ENCODE data around the gene ST7L.

DNA sequence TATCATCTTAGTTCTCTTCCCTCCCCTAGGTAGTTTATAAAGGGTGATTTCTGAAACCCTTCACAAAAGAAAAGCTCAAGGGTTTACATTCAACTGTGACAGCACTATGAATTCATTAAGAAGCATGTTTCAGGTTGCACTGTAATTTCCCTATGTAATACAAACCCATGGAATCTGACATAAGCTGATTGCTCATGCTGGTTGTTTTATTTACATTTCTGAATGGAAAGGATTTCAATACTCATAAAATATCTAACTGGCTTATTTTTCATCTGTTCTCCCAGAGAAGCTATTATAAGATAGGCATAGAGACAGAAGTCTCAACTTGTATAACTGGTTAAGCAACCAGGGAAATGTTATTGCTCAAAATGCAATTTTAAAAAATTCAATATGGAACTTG is 89.6 kb downstream of the ST7L start:
- no peak for TF ChIP-seq EZH2 (IDR thresholded peaks at IDR 0.05; ENCODE audit: low read length, missing control alignments)
- TF ChIP-seq, protein P1, sequence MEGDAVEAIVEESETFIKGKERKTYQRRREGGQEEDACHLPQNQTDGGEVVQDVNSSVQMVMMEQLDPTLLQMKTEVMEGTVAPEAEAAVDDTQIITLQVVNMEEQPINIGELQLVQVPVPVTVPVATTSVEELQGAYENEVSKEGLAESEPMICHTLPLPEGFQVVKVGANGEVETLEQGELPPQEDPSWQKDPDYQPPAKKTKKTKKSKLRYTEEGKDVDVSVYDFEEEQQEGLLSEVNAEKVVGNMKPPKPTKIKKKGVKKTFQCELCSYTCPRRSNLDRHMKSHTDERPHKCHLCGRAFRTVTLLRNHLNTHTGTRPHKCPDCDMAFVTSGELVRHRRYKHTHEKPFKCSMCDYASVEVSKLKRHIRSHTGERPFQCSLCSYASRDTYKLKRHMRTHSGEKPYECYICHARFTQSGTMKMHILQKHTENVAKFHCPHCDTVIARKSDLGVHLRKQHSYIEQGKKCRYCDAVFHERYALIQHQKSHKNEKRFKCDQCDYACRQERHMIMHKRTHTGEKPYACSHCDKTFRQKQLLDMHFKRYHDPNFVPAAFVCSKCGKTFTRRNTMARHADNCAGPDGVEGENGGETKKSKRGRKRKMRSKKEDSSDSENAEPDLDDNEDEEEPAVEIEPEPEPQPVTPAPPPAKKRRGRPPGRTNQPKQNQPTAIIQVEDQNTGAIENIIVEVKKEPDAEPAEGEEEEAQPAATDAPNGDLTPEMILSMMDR (conservative IDR thresholded peaks at IDR 0.05 in 1 of 2, IDR thresholded peaks at IDR 0.05 in 1 of 2; ENCODE audit: low read depth in 1 of 2, low read length in 2 of 2) = no peak

Data from fibroblast of lung (primary cell).